Suprapubic skin (tissue), 3 donors: Measurements from ENCODE around the gene MBNL2.

Source experiments
- POLR2A ChIP-seq, 2 donors: fragments of 450-650 bp; IDR thresholded peaks; one replicate each; pipeline ENCODE4 v1.6.1; 2017; ENCODE audit warnings: antibody characterized with exemption in 2 of 2, mild to moderate bottlenecking in 2 of 2, moderate library complexity in 2 of 2
- TF ChIP-seq, protein P1 (sequence below), 2 donors: fragments of 200-600 bp in 1 of 2; fragments of 450-650 bp in 1 of 2; sonication (generic) in 1 of 2; IDR thresholded peaks; one replicate each; pipeline ENCODE4 v1.5.1; 2016 to 2019; ENCODE audit warnings: antibody characterized with exemption in 2 of 2, mild to moderate bottlenecking in 1 of 2, moderate library complexity in 1 of 2

DNA sequence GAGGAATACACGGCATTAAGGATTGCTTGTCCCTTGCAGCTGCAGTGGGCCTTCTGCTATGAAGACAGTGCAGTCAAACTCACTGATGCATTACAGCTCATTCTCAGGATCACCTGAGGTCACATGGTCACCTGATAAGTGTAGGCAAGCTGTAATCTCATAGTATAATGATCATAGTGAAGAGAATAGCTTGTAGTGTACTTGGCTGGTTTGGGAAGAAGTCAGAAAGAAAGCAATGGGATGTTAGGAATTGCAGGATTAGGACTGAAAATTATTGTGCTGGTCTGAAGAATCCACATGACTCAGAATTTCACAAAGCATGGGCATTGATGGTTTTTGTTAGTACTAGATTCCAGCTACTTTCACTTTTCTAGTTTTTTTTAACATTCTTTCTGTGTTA, 76.7 kb downstream of the MBNL2 start:
- TF ChIP-seq, protein P1, sequence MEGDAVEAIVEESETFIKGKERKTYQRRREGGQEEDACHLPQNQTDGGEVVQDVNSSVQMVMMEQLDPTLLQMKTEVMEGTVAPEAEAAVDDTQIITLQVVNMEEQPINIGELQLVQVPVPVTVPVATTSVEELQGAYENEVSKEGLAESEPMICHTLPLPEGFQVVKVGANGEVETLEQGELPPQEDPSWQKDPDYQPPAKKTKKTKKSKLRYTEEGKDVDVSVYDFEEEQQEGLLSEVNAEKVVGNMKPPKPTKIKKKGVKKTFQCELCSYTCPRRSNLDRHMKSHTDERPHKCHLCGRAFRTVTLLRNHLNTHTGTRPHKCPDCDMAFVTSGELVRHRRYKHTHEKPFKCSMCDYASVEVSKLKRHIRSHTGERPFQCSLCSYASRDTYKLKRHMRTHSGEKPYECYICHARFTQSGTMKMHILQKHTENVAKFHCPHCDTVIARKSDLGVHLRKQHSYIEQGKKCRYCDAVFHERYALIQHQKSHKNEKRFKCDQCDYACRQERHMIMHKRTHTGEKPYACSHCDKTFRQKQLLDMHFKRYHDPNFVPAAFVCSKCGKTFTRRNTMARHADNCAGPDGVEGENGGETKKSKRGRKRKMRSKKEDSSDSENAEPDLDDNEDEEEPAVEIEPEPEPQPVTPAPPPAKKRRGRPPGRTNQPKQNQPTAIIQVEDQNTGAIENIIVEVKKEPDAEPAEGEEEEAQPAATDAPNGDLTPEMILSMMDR (IDR thresholded peaks at IDR 0.05): no peak
- no peak for TF ChIP-seq POLR2A (IDR thresholded peaks at IDR 0.05)
